CD1c-positive myeloid dendritic cell (primary cell): ENCODE measurements around the gene ARF1.
A peak's percentile ranks its signal among the peaks of the same experiment; 100 is the strongest.

Experiments used
- DNase-seq: peaks from one replicate; pipeline ENCODE4 v3.0.0-alpha.2; 2016; ENCODE audit errors: extremely low spot score

Gene ARF1

DNA sequence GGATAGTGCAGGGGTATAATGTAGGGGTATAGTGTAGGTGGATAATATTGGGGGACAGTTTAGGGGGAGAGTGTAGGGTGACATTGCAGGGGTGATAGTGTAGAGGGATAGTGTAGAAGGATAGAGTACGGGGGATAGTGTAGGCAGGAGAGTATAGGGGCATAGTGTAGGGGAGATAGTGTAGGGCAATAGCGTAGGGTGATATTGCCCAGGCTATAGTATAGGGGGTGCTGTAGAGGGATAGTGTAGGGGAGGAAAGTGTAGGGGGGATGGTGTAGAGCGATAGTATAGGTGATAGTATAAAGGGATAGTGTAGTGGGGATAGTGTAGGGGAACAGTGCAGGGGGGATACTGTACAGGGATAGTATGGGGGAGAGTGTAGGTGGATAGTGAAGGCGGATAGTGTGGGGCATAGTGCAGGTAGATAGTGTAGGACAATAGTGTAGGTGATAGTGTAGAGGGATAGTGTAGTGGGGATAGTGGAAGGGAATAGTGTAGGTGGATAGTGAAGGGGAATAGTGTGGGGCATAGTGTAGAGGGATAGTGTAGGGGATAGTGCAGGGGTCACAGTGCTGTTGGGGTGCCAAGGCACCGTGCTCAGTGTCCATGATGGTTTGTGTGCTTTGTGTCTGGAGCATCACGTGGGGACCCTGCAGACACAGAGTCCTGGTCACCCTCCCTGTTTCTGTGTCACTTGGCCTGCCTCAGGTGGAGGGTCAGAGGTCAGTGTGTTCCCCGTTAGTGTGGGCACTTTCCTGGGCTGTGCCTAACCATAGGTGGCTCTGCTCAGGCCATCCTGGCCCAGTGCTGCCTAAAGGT, 10.5 kb upstream of the ARF1 start:
- no peak for DNase-seq

DNA sequence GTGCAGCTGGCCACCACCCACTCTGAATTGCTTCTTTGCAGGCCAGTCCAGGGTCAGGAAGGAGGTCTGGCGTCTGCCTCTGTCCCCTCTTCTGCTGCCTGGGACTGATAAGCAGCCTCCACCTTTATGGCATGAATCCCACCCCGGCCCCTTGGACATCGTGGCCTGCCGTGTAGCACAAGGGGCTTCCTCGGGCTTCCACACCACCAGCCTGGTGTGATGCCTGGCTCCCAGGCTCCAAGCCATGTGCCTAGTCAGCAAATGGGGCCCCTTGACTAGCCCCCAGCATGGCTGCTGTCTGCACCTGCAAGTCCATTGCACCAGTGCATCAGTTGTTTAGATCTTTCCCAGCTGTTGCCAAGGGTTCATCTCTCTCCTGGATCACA, 9.9 kb upstream of the ARF1 start:
- no peak for DNase-seq

DNA sequence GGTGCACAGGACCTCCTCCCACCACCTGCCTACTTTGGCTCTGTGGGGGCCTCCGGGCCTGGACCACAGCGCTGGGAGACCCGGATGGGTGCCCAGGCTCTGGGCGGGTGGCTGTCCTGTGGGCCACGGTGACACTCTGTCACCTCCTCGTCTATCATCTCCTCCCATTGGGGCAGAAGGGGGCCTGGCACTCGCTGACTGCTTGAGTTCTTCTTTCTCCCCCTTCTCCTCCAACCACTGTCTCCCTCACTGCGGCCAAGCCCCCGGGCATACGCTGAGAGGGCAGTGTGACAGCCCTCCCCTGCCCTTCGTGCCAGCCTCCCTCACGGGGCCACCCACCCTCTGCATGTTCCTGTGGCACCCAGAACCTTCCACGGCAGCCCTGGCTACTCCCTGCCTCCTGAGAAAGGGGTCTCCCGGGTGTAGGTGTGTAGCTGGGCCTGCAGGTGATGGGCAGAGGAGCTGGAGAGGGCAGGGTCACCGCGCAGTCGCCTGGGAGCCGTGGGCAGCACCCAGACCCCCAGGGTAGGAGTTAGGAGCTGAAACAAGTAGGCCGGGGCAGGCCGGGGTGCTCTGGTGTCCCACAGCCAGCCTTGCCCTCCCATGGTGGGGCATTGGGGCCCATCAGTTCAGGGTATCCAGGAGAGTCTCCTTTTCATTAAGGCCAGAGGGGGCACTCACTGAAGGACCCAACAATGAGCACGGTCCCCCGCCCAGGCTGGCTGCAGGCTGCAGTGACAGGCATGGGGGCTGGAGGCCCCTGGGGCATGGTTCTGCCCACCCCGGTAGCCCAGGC, 9.2 kb upstream of the ARF1 start:
- no peak for DNase-seq

DNA sequence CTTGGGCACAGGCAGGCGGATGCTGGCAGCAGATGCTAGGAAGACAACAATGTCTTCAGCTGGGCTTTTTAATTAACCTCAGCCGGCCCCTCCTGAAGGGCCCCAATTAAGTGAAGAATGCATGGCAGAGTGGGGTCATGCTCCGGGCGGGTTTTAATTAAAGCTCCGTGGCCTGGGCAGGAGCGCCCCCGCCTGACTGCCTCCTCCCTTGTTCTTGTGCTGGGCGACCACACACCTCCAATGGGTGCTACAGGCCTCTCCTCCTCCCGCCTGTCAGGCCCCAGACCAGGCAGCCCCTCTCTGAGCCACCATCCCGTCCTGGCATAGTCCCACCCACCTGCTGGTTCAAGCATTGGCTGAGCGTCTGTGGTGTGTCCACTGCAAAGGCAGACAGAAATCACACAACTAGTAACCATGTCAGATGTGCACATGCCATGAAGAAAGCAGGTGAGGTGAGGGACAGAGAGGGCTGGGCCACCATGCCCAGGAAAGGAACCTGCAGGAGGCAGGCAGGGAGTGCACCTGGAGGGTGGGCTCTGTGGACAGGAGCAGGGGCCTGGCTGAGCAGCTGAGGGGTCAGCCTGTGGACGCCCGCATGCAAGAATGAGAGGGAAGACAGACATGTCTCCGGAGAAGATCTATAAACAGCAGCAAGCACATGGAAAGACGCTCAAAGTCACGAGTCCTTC, 8.5 kb upstream of the ARF1 start:
- DNase-seq: no peak

DNA sequence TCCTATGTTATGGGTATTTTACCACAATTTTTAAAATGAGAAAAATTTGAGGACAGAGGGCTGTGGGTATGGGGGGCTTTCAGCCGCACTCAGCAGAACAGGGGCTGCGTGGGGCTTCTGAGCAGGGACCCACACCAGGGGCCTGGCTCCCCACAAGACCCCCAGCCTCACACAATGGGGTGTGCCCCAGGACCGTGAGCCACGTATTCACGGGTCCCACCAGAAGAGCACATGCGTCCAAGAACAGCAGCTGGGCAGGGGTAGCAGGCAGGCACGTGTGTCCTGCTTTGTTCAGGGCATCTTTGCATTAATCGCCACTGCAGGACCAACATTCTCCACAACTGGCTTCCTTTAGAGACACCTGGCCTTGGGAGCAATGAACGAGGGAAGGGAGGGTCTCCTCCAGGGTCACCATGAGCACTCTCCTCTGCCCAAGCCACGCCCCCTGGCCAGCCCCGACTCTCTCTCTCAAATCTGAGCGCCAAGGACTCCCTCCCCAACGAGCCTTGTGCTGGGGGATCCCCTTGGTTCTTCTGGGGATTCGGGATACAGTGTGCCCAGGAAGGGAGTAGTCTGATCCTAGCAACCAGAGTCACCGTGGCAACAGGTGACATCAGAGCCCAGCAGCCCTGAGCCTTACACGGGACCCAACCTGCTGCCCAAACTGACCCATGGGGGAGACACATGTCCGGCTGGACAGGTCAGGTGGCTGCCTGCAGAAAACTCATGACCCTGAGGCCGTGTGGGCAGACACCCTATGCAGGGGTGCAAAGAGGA, 7.4 kb upstream of the ARF1 start:
- DNase-seq: no peak

DNA sequence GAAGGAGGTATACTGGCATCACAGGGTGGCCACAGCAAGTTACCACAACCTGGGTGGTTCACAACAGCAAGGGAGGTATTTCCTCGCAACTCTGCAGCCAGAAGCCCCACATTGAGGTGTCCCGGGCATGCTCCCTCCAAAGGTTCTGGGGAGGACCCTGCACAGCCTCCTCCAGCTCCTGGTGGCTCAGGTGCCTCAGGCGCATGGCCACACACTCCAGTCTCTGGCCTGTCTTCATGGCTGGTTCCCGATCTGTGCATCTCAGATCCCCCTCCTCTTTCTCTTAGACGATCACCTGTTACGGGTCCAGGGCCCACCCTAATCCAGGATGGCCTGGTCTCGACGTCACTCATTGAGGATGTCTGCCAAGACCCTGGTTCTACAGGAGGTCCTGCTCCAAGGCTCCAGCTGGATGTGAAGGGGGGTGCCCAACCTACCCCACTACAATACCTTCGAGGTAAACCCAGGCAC, 6.7 kb upstream of the ARF1 start:
- DNase-seq: no peak

DNA sequence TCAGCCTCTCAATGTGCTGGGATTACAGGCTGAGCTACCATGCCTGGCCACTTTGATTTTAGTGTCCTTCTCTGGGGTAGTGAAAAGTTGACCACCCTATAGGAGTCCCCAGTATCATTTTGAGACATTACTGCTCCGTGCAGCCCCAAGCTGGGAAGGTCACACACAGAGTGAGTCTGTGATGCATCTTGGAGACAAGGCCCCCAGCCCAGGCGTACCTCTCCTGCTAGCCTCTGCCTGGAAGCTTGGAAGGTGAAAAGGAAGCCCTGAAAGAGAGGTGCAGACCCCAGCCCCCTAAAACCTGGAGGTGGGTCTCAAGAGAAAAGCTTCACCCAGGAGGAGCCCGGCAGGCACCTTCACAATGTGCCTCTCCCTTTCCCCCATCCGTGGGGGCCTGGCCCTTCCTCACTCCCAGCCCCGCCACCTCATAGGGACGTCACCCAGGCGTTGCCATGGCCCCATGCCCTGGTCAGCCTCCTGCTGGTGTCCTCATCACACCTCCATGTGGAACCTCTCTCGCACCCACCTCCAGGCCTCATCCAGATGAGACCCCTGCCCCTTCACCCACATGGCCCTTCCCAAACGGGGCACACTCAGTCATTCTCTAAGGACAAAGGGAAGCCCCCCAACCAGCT, 5.6 kb upstream of the ARF1 start:
- DNase-seq: no peak

DNA sequence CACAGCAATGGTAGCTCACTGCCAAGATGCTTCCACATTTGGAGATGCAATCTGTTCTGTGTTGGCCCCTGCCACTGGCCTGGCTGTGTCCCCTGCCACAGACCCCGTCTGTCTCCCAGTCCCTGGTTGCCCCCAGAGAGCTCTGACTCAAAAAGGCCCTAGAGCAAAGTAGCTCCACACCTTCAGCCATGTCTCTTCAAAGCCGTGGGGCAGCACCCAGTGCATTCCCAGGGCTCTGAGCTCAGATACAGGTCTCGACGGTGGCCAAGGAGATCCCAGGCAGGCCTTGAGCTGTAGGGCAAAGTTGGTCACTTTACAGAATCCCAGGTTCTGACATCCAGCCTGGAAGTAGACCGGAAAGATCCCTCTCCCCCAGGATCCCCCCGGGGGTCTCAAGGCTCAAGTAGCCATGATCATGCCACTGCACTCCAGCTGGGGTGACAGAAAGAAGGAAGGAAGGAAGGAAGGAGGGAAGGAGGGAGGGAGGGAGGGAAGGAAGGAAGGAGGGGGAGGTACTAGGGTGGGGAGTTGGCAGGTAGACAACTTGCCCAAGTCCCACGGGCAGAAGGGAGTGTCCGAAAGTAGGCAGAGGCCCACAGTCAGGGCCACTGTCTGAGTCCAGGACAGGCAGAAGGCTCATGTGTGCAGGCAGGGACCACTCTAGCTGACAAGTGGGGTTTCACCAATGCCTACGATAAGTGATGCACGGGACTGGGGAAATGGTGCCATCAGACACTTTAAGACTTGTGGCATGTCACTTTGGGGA, 4.8 kb upstream of the ARF1 start:
- no peak for DNase-seq

DNA sequence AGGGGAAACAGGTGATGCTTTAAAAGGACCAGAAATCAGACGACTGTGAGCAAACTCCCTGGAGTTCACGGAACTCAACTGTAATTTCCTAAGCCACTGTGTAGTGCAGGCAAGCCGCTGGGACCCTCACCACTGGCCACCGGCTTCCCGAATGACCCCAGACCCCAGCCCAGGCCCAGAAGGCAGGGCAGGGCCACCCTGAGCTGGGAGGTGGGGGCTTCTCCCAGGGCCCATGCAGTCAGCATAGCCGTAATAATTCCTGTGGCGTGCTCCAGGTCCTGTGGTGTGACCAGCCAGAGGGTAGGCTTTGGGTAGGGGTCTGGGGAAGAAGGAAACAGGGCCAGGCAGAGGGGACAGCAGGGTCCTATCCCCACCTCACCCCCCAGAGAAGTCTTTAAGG, 3.5 kb upstream of the ARF1 start:
- no peak for DNase-seq

DNA sequence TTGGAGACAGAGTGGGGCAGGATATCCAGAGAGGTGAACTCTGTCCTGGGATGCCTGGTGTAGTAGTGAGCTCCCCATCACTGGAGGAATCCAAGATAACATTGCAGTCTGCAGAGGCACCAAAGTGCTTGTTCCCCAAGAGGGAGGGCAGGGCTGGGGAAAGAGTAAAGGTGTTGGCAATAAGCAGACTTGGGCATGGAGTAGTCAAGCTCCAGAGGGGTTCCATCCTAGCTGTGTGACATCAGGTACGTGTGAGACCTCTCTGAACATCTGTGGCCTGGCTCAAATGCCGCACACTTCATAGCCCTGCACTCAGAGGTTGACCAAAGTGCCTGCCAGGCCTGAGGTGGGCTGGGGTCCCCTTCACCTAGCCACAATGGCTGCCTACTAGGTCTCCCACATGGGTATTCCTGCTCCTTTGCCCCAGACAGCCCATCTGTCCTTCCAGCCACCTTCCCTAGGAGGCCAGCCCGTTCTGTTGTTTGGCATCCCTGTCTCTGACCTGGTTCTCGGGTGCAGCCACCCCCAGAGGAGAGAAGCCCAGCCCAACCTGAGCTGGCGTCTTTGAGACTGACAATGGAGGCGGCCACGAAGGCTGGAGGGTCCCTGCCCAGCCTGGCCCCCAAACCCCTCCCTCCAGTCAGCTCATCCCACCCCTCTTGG, 2.8 kb upstream of the ARF1 start:
- no peak for DNase-seq

DNA sequence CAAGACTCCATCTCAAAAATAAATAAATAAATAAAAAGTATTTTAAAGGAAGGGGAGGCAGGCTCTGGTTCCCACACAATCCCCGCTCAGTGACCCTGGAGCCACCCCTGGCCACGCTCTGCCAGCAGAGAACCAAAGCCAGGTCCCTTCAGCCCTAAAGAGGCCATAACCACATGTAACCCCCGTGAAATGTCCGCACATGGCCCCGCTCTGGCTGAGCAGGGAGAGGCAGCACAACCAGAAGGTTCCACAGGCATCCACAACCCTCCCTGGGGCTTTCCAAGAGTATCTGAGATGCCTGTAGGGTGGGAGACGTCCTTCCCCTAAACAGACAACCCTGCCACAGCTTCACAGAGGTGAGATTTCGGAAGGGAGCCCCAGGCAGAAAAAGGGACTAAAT, 1.4 kb upstream of the ARF1 start:
- DNase-seq: no peak

DNA sequence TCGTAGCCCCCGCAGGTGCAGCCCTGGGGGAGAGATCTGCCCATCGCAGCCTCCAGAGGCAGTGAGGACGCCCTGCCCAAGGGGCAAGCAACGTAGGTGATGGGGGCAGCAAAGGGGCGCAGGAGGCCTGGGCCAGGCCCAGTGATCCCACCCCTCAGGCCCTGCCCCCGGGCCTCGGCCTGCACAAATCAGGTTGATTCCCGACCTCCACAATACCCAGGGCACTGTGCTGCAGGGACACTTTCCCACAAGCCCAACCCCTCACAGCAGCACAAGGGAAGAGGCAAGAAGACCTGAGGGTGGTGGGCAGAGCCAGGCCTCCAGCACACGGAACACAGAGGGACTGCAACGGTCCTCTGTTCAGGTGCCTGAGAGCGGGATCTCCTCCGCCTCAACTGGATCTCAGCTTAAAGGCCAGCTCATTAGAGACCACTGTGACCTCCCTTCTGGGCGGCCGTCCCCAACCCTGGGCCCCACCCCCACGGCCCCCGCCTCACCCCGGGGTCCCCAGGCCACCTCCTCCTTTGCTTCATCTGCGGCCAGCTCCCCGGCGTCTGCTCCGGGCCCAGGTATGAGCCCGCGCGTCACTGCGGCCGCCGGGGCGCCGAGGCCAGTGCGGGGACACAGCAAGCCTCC, 812 bp upstream of the ARF1 start:
- DNase-seq: no peak

DNA sequence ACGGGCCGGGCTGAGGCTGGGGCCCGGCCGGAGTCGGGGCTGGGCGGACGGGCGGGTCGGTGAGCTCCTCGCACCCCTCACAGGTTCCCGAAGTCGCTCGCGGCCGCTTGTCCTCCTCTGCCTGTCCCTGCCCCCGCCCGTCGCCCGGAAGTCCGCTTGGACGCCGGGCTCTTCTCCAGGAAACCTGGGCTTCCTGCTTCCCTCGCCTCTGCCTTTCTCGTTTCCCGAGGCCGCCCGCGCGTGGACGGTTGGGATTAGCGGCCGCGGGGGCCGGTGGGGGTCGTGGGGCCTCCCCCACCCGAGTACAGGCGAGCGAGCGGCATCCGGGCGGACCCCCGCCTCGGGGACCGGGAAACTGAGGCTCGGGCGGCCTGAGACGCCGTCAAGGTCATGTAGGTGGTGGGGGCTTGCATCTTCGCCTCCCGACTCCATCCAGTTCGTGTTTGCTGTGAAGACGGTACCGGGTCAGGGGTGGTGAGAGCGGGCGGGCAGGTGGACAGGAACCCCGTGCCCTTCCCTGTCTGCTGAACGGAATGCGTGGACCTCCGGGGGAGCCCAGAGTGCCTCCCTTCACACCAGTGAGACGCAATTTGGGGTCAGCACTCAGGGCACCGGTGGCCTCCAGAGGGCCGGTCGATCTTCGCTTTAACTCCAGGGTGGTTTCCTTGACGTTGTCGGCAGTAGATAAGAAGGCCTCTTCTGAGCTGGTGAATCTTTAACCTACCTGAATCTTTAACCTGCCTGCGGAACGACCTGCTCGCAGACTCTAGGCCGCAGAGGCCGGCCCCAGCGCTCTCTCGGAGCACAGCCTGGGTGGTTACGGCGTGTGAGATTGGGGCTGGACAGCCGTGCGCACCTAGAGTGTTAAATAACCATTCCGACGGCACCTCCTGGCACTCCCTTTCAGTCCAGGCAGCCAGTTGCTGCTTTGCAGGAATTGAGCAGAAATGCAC, 686 bp downstream of the ARF1 start:
- peak; percentile 64 for DNase-seq

DNA sequence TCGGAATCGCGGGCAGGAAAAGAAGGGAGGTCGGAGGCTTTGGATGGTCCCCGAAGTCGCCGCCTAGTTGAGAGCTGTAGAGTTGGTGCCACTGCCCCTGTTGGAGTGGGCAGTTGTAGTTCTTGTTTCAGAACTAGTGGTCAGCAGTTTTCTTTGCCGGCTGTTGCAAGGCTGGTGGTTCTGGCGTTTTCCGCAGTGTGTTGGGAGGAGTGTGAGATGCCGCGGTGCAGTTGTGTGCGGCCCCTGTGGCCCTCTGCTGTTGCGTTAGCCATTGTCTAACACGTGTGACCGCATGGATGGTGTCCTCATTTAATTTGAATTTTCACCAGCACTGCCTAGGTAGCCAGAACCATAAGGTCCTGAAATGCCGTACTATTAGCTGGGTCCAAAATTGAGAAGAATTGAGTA, 1.4 kb downstream of the ARF1 start:
- DNase-seq: peak; percentile 83

DNA sequence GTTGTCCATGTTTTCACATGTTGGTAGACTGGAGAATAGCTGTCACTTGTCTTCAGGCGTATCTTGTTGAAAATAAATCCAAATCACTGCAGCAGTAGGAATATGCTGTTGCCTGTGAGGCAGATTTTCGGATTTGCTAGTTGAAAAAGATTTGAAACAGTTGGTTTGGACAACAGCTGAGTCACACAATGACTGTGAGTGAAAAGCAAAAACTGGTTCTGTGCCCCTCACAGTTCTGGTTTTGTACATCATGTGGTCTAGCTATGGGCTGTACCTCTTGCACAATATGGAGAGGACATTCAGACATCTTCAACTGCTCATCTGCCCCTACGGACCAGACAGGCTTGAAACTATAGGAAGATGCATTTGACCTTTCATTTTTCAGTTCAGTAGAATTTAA, 1.8 kb downstream of the ARF1 start:
- peak; percentile 81 for DNase-seq

DNA sequence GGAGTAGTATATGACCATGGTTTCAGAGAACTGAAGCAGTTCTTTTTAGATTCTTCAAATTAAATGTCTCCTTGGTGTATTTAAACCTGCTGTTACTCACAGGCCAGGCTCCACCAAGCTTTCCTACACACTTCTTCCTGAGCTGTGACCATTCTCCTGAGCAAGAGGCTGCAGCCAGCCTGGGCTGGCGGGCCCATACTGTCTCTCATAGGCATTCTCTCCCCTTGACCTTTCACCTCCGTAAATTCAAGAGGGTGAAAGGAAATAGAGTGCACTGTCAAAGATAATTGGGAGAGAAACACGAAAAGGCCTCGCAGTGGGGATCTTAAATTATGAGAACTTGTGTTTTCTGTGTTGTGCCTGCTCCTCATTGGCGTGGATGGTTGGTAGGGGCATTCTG, 2.3 kb downstream of the ARF1 start:
- DNase-seq: no peak

DNA sequence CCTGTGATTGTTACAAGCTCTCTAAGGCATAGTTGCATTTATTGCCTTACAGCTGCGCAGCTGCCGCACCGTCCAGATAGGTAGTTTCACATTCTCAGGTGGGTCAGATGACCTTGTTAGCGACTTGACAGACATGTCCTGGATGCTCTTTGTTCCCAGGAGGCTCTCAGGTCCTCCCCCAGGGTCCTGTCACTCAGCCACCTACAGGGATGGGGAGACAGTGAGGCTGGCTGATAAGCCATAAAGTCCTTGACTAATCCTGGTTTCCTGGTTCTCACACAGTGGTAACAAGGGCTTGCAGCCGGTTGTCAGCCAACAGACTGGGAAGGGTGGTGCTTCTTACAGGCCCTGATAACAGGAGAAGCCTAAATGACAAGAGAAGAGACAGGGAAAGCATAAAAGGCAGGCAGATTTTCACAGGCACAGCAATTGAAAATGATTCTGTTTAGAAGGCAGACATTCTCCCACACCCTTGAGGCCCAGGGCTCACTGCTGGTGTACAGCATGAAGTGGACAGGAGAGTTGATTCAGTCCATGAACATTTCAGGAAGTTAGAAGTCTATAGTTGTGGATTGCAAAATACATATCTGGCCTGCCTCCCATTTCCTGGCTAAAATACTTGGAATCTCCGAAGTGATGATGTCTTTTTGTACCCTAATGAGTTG, 2.9 kb downstream of the ARF1 start:
- peak; percentile 75 for DNase-seq

DNA sequence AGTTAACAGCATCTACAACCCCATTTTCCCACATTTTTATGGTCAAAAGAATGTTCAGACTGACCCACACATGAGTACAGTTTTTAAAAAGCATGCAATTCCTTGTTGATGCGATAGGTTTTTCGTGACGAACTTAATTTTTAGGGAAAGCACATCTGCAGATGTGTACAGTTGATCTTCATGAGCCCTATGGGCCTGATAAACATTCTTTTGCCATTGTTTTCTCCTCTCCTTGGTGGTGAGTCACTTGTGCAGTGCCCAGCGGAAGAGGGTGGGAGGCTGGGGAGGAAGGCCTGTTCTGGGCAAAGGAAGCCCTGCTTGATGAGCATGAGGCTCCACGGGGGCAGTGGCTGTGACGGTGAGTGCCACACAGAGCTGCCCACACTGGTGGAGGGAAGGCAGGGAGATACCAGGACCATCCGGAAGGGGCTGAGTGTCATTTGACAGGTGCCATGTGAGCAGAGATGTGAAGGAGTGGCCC, 5.3 kb downstream of the ARF1 start:
- peak; percentile 85 for DNase-seq
